Esophagus muscularis mucosa (tissue), 4 donors: Measurements from ENCODE around the gene SMOC1. TPM values are rescaled to one million over a fixed set of nuclear protein-coding genes. Genes with fewer than 3 reads are reported as not detected.

Experiments used
- DNase-seq: peaks from one replicate; pipeline ENCODE4 v3.0.0-alpha.2; 2017; ENCODE audit errors: extremely low spot score
- H3K27ac ChIP-seq, 4 donors: fragments of 200-600 bp; sonication (generic); replicated peaks in 1 of 4; 1 replicate in 3 of 4; 2 replicates in 1 of 4; pipeline ENCODE4 v1.5.1; 2016 to 2019; ENCODE audit warnings: mild to moderate bottlenecking in 1 of 4
- H3K27me3 ChIP-seq, 4 donors: fragments of 200-600 bp; sonication (generic); one replicate each; pipeline versions ENCODE4 v1.5.1 to v1.6.0; 2016 to 2019
- H3K36me3 ChIP-seq, 4 donors: fragments of 200-600 bp; sonication (generic); one replicate each; pipeline ENCODE4 v1.5.1; 2016 to 2019
- H3K4me1 ChIP-seq, 4 donors: fragments of 200-600 bp; sonication (generic); one replicate each; pipeline ENCODE4 v1.5.1; 2016 to 2019
- H3K4me3 ChIP-seq, 4 donors: fragments of 200-600 bp; sonication (generic); 1 replicate in 2 of 4; 2 replicates in 2 of 4; pipeline ENCODE4 v1.5.1; 2016 to 2019; ENCODE audit warnings: mild to moderate bottlenecking in 4 of 4, moderate library complexity in 1 of 4
- H3K9me3 ChIP-seq, 4 donors: fragments of 200-600 bp; sonication (generic); 1 replicate in 3 of 4; 2 replicates in 1 of 4; pipeline ENCODE4 v1.5.1; 2016 to 2019
- EP300 ChIP-seq: sonication (generic); formaldehyde crosslinking; IDR thresholded peaks from one replicate; pipeline ENCODE4 v1.6.1; 2017; ENCODE audit warnings: antibody characterized with exemption
- POLR2A ChIP-seq: fragments of 450-650 bp; IDR thresholded peaks from one replicate; pipeline ENCODE4 v1.6.1; 2017; ENCODE audit warnings: antibody characterized with exemption, moderate library complexity, mild to moderate bottlenecking, low read depth
- POLR2AphosphoS5 ChIP-seq, 2 donors: sonication (generic); formaldehyde crosslinking; IDR thresholded peaks; one replicate each; pipeline ENCODE4 v1.6.1; 2017; ENCODE audit warnings: antibody characterized with exemption in 2 of 2
- WGBS: methylation state at CpG from one replicate; pipeline ENCODE4 v1.1.5; 2018; 5-methylcytosine and 5-hydroxymethylcytosine counted together
- intact Hi-C: fragments of 100-400 bp; cut with DNase I; formaldehyde crosslinking; loops from one replicate; pipeline ENCODE4 v1.15.1; 2023
- total RNA-seq, 4 donors: library from RNA; depleted of rRNA; stranded (reverse); fragments of >200 nt; gene quantifications; one replicate each; pipeline versions ENCODE4 v1.1.0 to v1.2.1, GENCODE V29; 2016
- TF ChIP-seq, protein P1 (sequence below), 3 experiments: fragments of 200-600 bp in 2 of 3; fragments of 450-650 bp in 1 of 3; sonication (generic) in 2 of 3; IDR thresholded peaks; one replicate each; pipeline ENCODE4 v1.5.1; 2017 to 2019; ENCODE audit warnings: antibody characterized with exemption in 3 of 3, mild to moderate bottlenecking in 2 of 3, moderate library complexity in 1 of 3

SMOC1 gene
- total RNA-seq, 4 donors from 2014 or later: under 0.01 to 1.8 (median 0.51) TPM

DNA sequence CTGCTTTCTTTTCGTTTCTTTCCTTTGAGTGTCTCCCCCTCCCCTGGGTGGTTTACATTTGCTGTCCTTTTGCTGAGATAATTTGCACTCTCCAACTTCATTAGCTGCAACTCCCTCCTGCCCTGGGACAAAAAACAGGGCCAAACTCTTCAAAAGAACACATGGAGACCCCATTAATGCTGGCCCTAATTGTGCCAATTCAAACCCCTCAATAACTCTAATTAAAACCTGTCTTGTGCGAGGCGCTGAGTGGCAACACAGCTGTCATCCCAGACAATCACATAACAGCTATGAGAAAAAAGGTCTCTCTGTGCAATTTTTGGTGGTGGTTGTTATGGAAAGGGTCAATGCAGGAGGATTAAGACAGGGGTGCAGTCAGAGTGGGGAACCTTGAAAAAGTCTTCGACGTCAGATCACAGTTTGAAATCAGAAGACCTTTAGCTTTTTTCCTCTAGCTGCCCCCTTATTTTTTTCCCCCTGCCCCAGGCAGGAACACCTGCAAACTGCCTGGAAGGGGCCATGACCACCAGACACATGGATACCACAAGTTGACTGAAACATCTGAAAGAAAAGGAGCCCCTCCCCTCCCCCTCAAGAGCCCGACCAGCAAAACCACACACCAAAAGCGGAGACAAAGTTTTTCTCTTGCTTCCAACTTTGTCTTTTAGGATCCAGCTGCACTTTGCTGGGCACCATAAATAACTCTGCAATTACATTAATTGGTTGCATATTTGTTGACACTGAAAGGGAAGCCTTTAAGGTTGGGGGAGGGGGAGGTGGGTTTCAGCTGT, 26.5 kb upstream of the SMOC1 start:
- WGBS: 75% methylated on average over 7 of the region's 7 CpGs
- intact Hi-C loops: no loop called here
- Histone ChIP-seq H3K36me3 (no peaks in the 10 kb centered on the region), H3K4me3 (no peak overlapping the region), H3K4me1 (no peaks in the 10 kb centered on the region), H3K27ac (no peak overlapping the region), H3K9me3 (no peaks in the 10 kb centered on the region), H3K27me3 (peaks cover 0 to 30% (median 0%) of the 10 kb centered on the region in 4 donors)
- no peak for DNase-seq
- no peak for TF ChIP-seq POLR2A
- TF ChIP-seq POLR2AphosphoS5 (IDR thresholded peaks at IDR 0.05): no peak
- no peak for TF ChIP-seq EP300
- TF ChIP-seq, protein P1, sequence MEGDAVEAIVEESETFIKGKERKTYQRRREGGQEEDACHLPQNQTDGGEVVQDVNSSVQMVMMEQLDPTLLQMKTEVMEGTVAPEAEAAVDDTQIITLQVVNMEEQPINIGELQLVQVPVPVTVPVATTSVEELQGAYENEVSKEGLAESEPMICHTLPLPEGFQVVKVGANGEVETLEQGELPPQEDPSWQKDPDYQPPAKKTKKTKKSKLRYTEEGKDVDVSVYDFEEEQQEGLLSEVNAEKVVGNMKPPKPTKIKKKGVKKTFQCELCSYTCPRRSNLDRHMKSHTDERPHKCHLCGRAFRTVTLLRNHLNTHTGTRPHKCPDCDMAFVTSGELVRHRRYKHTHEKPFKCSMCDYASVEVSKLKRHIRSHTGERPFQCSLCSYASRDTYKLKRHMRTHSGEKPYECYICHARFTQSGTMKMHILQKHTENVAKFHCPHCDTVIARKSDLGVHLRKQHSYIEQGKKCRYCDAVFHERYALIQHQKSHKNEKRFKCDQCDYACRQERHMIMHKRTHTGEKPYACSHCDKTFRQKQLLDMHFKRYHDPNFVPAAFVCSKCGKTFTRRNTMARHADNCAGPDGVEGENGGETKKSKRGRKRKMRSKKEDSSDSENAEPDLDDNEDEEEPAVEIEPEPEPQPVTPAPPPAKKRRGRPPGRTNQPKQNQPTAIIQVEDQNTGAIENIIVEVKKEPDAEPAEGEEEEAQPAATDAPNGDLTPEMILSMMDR (IDR thresholded peaks at IDR 0.05): no peak

DNA sequence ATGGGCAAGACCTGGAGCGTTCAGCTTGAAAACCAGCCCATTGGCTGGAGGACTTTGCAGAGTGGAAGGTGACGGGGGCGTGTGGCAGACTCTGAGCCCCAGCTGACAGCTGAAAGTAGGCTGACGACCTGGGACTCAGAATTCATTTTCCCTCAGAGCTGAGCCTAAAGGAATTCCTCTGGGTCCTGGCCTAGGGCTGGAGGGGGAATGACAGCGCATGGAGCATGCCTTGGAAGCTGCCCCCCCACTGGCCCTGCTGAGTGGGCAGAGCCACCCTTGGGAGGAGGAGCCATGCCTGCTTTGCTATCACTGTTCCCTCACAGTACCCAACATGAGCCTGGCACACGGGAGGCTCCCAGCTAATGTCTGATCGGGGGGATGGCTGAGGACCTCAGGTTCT, 25.4 kb upstream of the SMOC1 start:
- Histone ChIP-seq H3K27ac (no peak overlapping the region), H3K4me1 (no peaks in the 10 kb centered on the region), H3K27me3 (peaks cover 0 to 25% (median 0%) of the 10 kb centered on the region in 4 donors), H3K4me3 (no peak overlapping the region), H3K9me3 (no peaks in the 10 kb centered on the region), H3K36me3 (no peaks in the 10 kb centered on the region)
- 86% methylated on average over 4 of the region's 7 CpGs for WGBS
- TF ChIP-seq EP300: no peak
- no peak for TF ChIP-seq POLR2AphosphoS5 (IDR thresholded peaks at IDR 0.05)
- no peak for TF ChIP-seq POLR2A
- TF ChIP-seq, protein P1 (IDR thresholded peaks at IDR 0.05): no peak
- intact Hi-C loops: no loop called here
- DNase-seq: no peak

DNA sequence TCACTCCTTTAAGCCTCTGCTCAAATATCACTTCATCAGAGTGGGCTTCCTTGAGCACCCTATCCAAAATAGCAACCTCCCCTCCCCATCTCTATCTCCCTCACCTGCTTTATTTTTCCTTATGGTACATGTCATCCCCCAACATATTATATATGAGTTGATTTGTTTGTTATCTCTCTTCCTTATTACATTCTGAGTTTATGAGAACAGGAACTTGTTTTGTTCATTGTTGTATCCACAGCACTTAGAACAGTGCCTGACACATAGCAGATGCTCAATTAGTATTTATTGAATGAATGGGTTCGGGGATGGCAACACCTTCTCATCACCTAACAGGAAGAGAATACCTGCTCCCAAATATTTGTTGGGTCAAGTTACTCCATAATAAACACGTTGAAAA, 24.6 kb upstream of the SMOC1 start:
- no peak overlapping the region for H3K4me3 ChIP-seq
- no peaks in the 10 kb centered on the region for H3K4me1 ChIP-seq
- 57% methylated on average over 2 of the region's 2 CpGs for WGBS
- no peak for TF ChIP-seq EP300
- TF ChIP-seq, protein P1 (IDR thresholded peaks at IDR 0.05): no peak
- TF ChIP-seq POLR2A: no peak
- no peak for TF ChIP-seq POLR2AphosphoS5 (IDR thresholded peaks at IDR 0.05)
- no peak for DNase-seq
- intact Hi-C loops: no loop called here
- no peaks in the 10 kb centered on the region for H3K36me3 ChIP-seq
- no peak overlapping the region for H3K27ac ChIP-seq
- no peaks in the 10 kb centered on the region for H3K9me3 ChIP-seq
- peaks cover 0 to 30% (median 0%) of the 10 kb centered on the region in 4 donors for H3K27me3 ChIP-seq

DNA sequence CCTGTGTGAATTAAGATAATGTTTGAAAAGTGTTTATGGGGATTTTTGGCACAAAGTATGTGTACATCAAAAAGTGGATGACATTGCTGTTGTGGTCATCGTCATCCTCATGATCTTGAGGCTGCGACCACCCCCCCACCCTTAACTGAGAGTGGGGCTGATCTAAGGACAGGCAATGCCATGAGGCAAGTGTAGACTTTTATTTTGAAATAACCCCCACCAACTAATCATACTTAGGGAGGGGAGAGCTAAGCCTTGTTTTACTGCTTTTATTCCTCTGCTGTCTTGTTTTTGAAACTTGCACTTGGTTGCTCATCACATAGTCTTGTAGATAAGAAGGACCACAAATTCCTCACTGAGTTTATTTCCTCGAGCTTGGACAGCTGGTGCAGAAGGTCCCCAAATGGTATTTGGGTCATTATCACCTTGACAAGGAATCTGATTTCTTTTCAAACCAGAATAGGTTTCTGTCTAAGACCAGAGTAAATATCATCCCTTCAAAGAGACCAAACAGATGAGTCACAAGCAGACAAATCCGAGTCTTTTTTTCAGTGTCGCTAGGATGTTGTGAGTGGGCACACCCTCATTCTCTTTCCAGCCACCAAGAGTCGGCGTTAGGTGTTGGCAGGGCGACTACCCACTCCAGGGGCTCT, 23.9 kb upstream of the SMOC1 start:
- no peak overlapping the region for H3K4me3 ChIP-seq
- no peaks in the 10 kb centered on the region for H3K9me3 ChIP-seq
- TF ChIP-seq POLR2AphosphoS5 (IDR thresholded peaks at IDR 0.05): no peak
- TF ChIP-seq EP300: no peak
- no peak for TF ChIP-seq POLR2A
- TF ChIP-seq, protein P1 (IDR thresholded peaks at IDR 0.05): no peak
- H3K36me3 ChIP-seq: no peaks in the 10 kb centered on the region
- WGBS: 82% methylated on average over 8 of the region's 8 CpGs
- peaks cover 0 to 25% (median 0%) of the 10 kb centered on the region in 4 donors for H3K27me3 ChIP-seq
- no peak overlapping the region for H3K27ac ChIP-seq
- no peak for DNase-seq
- H3K4me1 ChIP-seq: no peaks in the 10 kb centered on the region
- intact Hi-C loops: no loop called here
